Measurements from ENCODE around the gene PARN. TPM values are rescaled to one million over a fixed set of nuclear protein-coding genes. Genes with fewer than 3 reads are reported as not detected.

The PARN gene
- total RNA-seq, 3 donors from 2014 or later (not counting 1 experiment from before 2014, with no cell fraction given) = 44.3 to 57.4 (median 45.1) TPM

DNA sequence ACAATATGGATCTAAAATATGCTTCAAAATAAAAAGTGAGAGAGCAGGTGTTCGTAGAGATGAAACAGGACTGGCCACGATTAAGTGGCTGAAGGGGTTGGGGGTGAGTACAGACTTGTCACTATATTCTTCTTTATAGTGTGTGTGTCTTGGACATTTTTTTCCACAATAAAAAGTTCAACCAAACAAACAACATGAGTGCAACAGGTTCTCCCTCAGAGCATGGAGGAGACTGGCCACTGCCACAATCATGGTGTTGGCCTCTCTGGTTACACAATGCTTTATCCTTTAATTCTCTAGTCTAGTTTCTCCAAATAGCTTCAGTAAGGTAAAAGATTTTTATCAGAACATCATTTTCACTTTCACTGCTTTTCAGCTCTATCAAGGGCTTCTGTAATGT lies 109.3 kb downstream of the PARN start:
- intact Hi-C loops (cut with micrococcal nuclease) = no loop called here

DNA sequence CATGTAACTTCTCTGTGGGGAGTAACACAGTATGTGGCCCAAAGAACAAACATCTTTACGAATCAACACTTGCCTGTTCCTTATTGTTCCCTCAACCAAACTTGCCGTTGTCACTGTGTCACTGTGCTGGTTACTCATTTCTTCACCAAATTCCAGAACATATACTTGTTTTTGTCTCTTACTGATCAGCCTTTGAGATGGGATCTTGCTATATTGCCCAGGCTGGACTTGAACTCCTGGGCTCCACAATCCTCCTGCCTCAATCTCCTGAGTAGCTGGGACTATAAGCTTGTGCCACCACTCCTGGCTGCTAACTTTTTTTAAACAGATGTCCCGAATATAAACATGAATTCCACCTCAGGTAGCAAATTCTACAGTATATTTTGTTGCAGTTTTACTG lies 115.1 kb downstream of the PARN start:
- TF ChIP-seq, protein P1, sequence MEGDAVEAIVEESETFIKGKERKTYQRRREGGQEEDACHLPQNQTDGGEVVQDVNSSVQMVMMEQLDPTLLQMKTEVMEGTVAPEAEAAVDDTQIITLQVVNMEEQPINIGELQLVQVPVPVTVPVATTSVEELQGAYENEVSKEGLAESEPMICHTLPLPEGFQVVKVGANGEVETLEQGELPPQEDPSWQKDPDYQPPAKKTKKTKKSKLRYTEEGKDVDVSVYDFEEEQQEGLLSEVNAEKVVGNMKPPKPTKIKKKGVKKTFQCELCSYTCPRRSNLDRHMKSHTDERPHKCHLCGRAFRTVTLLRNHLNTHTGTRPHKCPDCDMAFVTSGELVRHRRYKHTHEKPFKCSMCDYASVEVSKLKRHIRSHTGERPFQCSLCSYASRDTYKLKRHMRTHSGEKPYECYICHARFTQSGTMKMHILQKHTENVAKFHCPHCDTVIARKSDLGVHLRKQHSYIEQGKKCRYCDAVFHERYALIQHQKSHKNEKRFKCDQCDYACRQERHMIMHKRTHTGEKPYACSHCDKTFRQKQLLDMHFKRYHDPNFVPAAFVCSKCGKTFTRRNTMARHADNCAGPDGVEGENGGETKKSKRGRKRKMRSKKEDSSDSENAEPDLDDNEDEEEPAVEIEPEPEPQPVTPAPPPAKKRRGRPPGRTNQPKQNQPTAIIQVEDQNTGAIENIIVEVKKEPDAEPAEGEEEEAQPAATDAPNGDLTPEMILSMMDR (IDR thresholded peaks at IDR 0.05) = no peak
- Histone ChIP-seq H3K36me3 (ENCODE audit: control insufficient read depth, insufficient read depth, low read length) (no peaks in the 10 kb centered on the region), H3K27me3 (ENCODE audit: control insufficient read depth, insufficient read depth, low read length) (no peaks in the 10 kb centered on the region), H3K4me3 (ENCODE audit: low read length) (no peak overlapping the region), H3K9me3 (ENCODE audit: control insufficient read depth, insufficient read depth, low read length) (no peaks in the 10 kb centered on the region), H3K4me1 (ENCODE audit: control insufficient read depth, insufficient read depth, low read length) (no peaks in the 10 kb centered on the region), H3K27ac (ENCODE audit: low read length) (no peak overlapping the region)
- Mint-ChIP-seq H3K27ac (no peak overlapping the region), H3K9me3 (no peaks in the 10 kb centered on the region), H3K36me3 (no peaks in the 10 kb centered on the region), H3K27me3 (ENCODE audit: low read depth in 2 of 2) (no peaks in the 10 kb centered on the region), H3K4me1 (peaks cover 21 to 23% of the 10 kb centered on the region in 2 donors), H3K4me3 (no peak overlapping the region)
- WGBS (ENCODE audit: insufficient coverage) = 97% methylated on average over 3 of the region's 3 CpGs
- ATAC-seq (no peak), DNase-seq (no peak)
- intact Hi-C loops (cut with micrococcal nuclease) = no loop called here

More for the DNA sequence above, 109.3 kb downstream of the PARN start:
- no peak overlapping the region for H3K4me3 ChIP-seq (ENCODE audit: low read length)
- 100% methylated on average over 2 of the region's 2 CpGs for WGBS (ENCODE audit: insufficient coverage)
- Mint-ChIP-seq H3K36me3 (no peaks in the 10 kb centered on the region), H3K27ac (peak overlapping the region; percentile 55 to 83), H3K4me3 (no peak overlapping the region), H3K9me3 (no peaks in the 10 kb centered on the region), H3K27me3 (ENCODE audit: low read depth in 2 of 2) (no peaks in the 10 kb centered on the region), H3K4me1 (peaks cover 26 to 42% of the 10 kb centered on the region in 2 donors)
- TF ChIP-seq, protein P1 (IDR thresholded peaks at IDR 0.05) = no peak
- ATAC-seq (no peak), DNase-seq (no peak)
- no peaks in the 10 kb centered on the region for H3K27me3 ChIP-seq (ENCODE audit: control insufficient read depth, insufficient read depth, low read length)
- no peaks in the 10 kb centered on the region for H3K36me3 ChIP-seq (ENCODE audit: control insufficient read depth, insufficient read depth, low read length)
- H3K27ac ChIP-seq (ENCODE audit: low read length) = no peak overlapping the region
- H3K9me3 ChIP-seq (ENCODE audit: control insufficient read depth, insufficient read depth, low read length) = no peaks in the 10 kb centered on the region
- H3K4me1 ChIP-seq (ENCODE audit: control insufficient read depth, insufficient read depth, low read length) = peaks cover 6% of the 10 kb centered on the region

DNA sequence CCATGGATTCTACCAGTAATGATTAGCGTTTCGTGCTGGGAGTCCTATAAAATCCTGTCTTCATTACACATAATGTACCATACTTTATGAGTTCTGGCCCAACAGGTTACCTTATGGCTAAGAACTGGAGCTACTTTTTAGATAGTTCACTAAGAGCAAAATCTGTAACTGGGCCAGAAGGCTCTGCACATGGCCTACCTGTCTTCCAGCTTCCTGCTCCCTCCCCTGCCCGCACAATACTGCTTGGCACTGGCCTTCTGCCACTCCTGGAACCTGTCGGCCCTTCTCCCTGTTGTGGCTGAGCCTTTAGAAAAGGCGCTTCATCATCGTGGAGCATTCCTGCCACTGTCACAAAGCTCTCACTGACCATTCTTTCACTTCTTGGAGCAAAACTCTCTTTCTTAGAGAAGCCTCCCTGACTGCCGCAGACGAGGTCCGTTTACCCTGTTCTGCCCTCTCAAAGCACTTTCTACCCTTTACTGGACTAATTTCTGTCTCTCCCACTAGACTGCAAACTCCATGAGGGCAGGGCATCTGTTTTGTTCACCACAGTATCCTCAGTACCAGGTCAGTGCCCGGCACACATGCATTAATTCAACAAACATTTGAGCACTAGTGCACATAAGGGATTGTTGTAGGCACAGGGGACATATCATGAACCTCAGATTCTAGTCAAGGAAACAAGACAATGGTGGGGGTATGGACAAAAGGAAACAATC lies 116.5 kb downstream of the PARN start:
- H3K4me1 Mint-ChIP-seq = peaks cover 15 to 20% of the 10 kb centered on the region in 2 donors
- H3K27me3 Mint-ChIP-seq (ENCODE audit: low read depth in 2 of 2) = no peaks in the 10 kb centered on the region
- TF ChIP-seq, protein P1 (IDR thresholded peaks at IDR 0.05) = no peak
- H3K9me3 ChIP-seq (ENCODE audit: control insufficient read depth, insufficient read depth, low read length) = no peaks in the 10 kb centered on the region
- H3K36me3 Mint-ChIP-seq = no peaks in the 10 kb centered on the region
- DNase-seq = no peak
- H3K4me3 Mint-ChIP-seq = no peak overlapping the region
- intact Hi-C loops (cut with micrococcal nuclease) = no loop called here
- WGBS (ENCODE audit: insufficient coverage) = 93% methylated on average over 10 of the region's 10 CpGs
- H3K27me3 ChIP-seq (ENCODE audit: control insufficient read depth, insufficient read depth, low read length) = no peaks in the 10 kb centered on the region
- ATAC-seq = no peak
- H3K4me3 ChIP-seq (ENCODE audit: low read length) = no peak overlapping the region
- no peaks in the 10 kb centered on the region for H3K36me3 ChIP-seq (ENCODE audit: control insufficient read depth, insufficient read depth, low read length)
- no peak overlapping the region for H3K27ac Mint-ChIP-seq
- no peaks in the 10 kb centered on the region for H3K9me3 Mint-ChIP-seq
- H3K4me1 ChIP-seq (ENCODE audit: control insufficient read depth, insufficient read depth, low read length) = no peaks in the 10 kb centered on the region
- no peak overlapping the region for H3K27ac ChIP-seq (ENCODE audit: low read length)

DNA sequence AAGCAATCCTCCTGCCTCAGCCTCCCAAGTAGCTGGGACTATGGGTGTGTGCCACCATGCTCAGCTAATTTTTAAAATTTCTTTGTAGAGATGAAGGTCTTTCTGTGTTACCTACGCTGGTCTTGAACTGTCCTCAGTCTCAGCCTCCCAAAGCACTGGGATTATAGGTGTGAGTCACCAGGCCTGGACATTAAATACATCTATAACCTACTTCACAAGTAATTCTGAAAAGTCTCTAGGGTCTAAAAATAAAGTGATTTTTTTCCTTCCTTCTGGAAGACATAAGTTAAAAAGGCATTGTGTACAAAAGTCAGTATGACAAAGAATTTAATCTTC lies 118.3 kb downstream of the PARN start:
- Histone ChIP-seq H3K27ac (ENCODE audit: low read length) (no peak overlapping the region), H3K27me3 (ENCODE audit: control insufficient read depth, insufficient read depth, low read length) (no peaks in the 10 kb centered on the region), H3K36me3 (ENCODE audit: control insufficient read depth, insufficient read depth, low read length) (no peaks in the 10 kb centered on the region), H3K9me3 (ENCODE audit: control insufficient read depth, insufficient read depth, low read length) (no peaks in the 10 kb centered on the region), H3K4me1 (ENCODE audit: control insufficient read depth, insufficient read depth, low read length) (no peaks in the 10 kb centered on the region), H3K4me3 (ENCODE audit: low read length) (no peak overlapping the region)
- DNase-seq (no peak), ATAC-seq (no peak)
- H3K4me1 Mint-ChIP-seq = peaks cover 15 to 20% of the 10 kb centered on the region in 2 donors
- H3K9me3 Mint-ChIP-seq = no peaks in the 10 kb centered on the region
- H3K4me3 Mint-ChIP-seq = no peak overlapping the region
- no peaks in the 10 kb centered on the region for H3K36me3 Mint-ChIP-seq
- TF ChIP-seq, protein P1 (IDR thresholded peaks at IDR 0.05) = no peak
- 100% methylated on average over 1 of the region's 1 CpG for whole genome bisulfite sequencing (ENCODE audit: insufficient coverage)
- H3K27me3 Mint-ChIP-seq (ENCODE audit: low read depth in 2 of 2) = no peaks in the 10 kb centered on the region
- intact Hi-C loops (cut with micrococcal nuclease) = no loop called here
- H3K27ac Mint-ChIP-seq = no peak overlapping the region

Measured in natural killer cell (primary cell).